HG03280 (cell line): ENCODE results near the gene PSMG3.

Source experiments
- ATAC-seq: cut with Tn5 transposase; IDR thresholded peaks from one replicate; pipeline ENCODE4 v1.9.1; 2021; ENCODE audit warnings: mild to moderate bottlenecking, moderate library complexity; ENCODE audit not compliant: unreplicated experiment

The PSMG3 gene

GRCh38 chr7:1559626-1560590 lies 9.9 kb downstream of the PSMG3 start:
- ATAC-seq = no peak

DNA sequence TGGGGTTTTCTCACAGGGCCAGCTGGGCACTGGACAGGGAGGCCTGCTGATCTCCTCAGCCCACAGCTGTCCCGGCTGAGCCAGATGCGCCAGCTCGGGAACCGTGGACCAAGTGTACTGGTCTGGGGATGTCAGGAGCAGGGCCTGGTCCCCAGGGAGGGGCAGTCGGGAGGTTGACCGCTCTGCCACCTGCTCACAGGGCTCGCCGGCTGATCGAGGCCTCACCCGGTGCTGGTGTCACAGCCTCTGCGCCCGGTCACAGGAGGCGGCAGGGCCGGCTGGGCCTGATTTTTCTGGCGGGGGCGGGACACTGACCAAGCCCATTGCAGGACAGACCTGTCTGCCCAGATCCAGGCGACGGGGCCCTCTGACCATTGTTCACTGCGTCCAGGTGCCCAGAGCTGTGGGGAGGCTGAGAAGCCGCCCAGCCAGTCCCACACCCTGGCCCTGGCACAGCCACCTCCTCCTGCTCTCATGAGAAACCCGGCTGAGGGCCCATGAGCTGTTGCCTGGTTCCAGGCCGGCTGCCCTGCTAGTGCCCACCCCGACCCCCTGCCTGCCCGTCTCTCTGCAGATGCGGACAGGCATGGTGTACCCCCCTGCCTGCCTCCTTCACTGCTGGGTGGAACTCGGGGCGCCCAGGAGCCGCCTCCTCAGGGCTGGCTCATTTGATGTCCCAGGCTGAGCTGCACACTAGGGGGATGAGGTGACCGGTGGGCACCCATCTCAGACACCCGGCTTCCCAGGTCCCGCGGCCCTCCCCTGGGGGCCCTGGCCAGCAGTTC lies 10.8 kb downstream of the PSMG3 start:
- ATAC-seq = no peak

GRCh38 chr7:1558181-1558811 lies 11.5 kb downstream of the PSMG3 start:
- no peak for ATAC-seq

DNA sequence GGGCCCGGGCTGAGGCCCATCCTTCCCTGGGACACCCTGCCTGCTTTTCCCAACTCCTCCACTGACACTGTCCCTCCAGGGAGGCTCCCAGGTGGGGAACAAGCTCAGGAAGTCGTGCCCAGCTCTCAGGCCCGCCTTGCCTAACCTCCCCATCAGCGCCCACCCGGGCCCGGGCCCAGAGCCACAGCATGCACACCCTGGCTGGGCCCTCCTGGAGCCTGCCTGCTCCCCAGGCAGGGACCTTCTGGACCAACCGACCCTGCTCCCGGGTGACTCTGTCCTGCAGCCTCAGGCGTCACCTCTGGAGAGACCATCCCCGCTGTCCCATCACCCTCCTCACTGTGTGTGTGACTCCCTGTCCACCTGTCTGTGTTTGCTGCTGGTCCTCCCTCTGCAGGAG lies 12.1 kb downstream of the PSMG3 start:
- ATAC-seq = no peak

GRCh38 chr7:1557006-1557405 lies 12.8 kb downstream of the PSMG3 start:
- ATAC-seq = no peak

- ATAC-seq = no peak
Measured at GRCh38 chr7:1555813-1556543, 13.9 kb downstream of the PSMG3 start, which contains the start of gene TMEM184A. Gene TMEM184A (minus strand): TSS chr7:1556205. CDS start chr7:1555484, 721 bp downstream.

- no peak for ATAC-seq
Measured at GRCh38 chr7:1555046-1555812, 14.6 kb downstream of the PSMG3 start.

DNA sequence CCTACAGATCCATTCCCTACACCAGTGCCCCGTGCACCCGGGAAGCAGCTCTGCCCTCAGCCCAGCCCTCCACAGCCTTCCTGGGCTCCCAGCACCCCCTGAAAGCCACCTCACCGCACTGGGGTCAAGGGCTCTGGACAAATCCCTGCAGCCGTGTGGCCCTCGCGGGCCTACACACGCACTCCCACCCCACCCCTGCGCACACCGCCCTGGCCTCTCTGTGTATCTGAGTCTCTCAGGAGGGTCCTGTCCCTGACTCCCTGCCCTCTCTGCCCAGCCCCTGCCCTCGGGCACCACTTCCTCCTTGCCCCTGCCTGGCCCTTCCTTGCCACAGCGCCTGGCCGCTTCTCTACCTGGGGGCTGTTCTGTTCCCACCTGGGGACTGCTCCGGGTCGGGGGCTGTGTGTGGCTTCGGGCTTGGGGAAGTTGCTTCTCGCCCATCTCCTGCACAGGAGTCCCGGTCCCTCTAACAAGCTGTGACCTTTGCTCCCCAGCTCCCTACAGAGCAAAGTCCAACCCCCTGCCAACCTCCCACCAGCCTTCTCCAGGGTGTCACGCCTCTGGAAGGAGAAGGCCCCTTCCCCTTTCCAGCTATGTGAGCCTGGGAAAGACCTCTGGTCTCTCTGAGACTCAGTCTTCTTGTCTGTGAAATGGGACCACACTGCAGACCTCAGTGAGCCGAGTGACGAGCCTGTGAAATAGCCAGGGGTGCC lies 15.3 kb downstream of the PSMG3 start:
- no peak for ATAC-seq

- ATAC-seq = no peak
Measured at GRCh38 chr7:1553512-1554210, 16.2 kb downstream of the PSMG3 start.

DNA sequence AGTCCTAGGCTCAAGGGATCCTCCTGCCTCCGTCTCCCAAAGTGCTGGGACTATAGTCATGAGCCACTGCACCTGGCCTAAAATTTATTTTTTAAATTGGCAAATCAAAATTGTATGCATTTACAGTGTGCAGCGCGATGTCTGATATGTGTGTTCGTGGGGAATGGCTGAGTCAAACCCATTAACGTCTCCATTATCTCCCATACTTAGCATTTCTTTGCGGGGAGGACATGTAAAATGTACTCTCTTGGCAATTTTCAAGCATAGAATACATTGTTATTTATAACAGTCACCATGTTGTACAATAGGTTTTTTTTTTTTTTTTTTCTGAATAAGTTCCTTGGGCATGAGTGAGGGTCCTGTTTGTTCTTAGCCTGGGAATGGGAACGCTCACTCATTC lies 17.6 kb downstream of the PSMG3 start:
- no peak for ATAC-seq

GRCh38 chr7:1550846-1551155 lies 19.0 kb downstream of the PSMG3 start:
- no peak for ATAC-seq

DNA sequence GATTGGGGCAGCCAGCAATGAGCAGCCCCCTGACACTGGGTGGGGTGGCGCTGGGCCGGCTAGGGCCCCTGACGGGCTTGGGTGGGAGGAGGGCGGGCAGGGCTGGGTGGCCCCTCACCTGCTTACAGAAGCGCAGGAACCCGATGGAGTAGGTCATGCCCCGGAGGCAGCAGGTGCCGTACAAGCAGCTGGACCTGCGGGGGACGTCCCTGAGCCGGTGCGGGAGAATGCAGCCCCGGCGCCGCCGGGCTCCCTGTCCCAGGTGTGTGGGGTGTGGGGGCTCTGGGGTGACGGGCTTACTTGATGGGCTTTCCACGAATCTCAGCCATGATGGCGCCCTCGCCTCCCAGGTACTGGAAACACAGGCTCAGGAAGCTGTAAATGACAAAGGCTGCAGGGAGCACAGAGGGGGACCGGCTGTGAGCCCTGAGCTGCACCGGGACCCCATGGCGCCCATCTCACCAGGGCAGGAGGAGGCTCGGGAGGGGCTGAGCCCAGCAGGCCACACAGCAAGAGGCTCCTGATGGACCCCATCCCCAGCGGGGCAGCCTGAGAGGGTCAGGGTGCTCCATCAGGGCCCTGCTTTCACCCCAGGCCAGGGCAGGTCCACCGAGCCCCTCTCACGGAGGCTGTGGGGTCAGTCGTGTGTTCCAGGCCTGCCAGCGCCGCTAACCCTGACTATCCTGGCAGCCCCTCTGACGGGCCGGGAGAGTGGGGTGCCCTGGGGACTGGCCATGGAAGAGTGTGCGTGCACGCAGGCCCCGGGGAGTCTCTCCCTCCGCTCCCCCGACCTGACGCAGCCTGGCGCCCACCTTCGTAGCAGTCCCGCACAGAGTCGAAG lies 19.6 kb downstream of the PSMG3 start:
- ATAC-seq = no peak

DNA sequence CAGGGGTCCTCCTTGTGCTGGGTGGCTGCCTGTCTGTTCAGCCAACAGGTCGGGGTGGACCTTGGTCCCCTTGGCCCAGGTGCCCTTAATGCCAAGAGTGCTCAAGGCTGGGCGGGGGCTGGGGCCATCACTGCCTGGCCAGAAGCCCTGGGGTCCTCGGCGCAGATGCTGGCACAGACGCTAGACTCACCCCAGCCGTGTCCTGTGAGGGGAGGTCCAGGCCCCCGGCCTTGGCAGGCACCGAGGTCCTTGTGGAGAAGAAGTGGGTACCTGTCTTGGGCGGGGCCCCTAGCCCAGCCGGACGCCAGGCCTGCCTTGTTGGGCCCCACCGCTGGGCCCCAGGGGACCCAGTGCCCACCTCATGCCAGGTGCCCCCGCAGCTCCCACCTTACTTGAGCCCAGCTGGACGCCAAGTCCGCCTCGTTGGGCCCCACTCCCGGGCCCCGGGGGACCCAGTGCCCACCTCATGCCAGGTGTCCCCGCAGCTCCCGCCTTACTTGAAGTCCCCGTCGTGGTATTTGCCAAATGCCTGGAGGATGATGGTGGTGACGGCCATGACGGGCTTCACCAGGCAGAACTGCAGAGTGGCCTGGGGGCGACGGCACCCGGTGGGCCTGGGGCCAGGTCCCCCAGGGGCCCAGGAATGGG lies 20.4 kb downstream of the PSMG3 start:
- ATAC-seq = no peak

GRCh38 chr7:1548944-1549343 lies 20.9 kb downstream of the PSMG3 start:
- no peak for ATAC-seq

DNA sequence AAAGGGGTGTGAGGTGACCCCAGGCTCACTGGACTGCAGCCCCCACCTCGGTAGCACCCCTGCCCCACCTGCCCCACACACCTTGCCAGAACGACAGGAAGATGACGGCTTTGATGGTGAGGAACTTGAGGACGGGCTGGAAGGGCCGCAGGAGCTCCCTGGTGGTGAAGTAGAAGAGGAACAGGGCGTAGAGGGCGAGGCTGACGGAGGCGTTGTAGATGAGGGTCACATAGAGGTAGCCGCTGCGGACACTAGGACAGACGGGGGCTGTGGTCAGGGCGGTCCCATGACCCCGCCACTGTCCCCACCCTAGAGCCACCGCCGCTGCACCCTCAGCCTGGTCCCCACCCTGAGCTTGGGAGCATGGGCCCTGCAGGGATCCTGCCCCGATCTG lies 21.4 kb downstream of the PSMG3 start:
- no peak for ATAC-seq

DNA sequence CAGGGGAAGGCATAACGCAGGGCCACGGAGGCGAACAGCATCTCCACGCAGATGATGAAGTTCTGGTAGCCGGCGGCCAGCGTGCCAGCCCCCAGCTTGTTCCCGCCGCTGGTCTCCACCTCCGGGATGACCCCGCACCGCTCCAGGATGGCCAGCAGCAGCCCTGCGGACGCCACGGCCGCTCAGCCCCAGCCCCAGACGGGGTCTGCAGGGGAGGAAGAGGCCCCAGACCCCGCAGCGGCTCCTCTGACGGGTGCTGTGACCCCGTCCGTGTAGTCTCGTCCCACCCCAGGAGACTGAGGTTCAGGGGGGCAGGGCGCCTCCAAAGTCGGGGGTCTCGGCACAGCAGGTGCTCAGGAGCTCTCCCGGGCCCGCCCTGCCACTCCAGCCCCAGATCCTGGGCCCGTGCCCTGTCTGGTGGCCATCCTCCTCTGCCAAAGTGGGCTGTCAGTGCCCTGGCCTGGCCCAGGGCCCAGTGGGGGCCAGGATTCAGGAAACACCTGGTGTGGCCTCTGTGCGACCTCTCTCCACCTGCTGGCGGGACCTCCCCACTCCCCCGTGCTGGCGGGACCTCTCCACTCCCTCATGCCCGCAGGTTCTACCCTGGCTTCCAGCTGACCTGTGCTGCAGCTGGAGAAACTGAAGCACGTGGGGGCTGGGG lies 21.9 kb downstream of the PSMG3 start:
- ATAC-seq = no peak
